Measurements from ENCODE around the gene PLCD4.

- TF ChIP-seq, protein P1, sequence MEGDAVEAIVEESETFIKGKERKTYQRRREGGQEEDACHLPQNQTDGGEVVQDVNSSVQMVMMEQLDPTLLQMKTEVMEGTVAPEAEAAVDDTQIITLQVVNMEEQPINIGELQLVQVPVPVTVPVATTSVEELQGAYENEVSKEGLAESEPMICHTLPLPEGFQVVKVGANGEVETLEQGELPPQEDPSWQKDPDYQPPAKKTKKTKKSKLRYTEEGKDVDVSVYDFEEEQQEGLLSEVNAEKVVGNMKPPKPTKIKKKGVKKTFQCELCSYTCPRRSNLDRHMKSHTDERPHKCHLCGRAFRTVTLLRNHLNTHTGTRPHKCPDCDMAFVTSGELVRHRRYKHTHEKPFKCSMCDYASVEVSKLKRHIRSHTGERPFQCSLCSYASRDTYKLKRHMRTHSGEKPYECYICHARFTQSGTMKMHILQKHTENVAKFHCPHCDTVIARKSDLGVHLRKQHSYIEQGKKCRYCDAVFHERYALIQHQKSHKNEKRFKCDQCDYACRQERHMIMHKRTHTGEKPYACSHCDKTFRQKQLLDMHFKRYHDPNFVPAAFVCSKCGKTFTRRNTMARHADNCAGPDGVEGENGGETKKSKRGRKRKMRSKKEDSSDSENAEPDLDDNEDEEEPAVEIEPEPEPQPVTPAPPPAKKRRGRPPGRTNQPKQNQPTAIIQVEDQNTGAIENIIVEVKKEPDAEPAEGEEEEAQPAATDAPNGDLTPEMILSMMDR (conservative IDR thresholded peaks at IDR 0.05; ENCODE audit: low read length): no peak
- no peak for TF ChIP-seq EZH2phosphoT487 (IDR thresholded peaks at IDR 0.05; ENCODE audit: borderline replicate concordance)
These were observed 63.5 kb downstream of the PLCD4 start for GRCh38 chr2:218671097-218671653.
